Endothelial cell of umbilical vein (primary cell): ENCODE measurements around the gene COPS9. TPM values are rescaled to one million over a fixed set of nuclear protein-coding genes. Genes with fewer than 3 reads are reported as not detected.

ENCODE experiments used
- BruUV-seq: library from RNA; stranded (reverse); fragments of 400-500 nt; replicated peaks from 2 replicates; lab custom pipeline; 2021; lab: Mats Ljungman, UMichigan
- CTCF ChIA-PET: fragments of 300-600, 350-600 bp; sonication (Branson Sonifier 250); formaldehyde crosslinking; loops from one replicate; lab custom pipeline; 2021; ENCODE audit warnings: antibody characterized with exemption, inconsistent platforms; lab: Charles Lee
- POLR2A ChIA-PET: fragments of 300-600, 350-600 bp; sonication (Branson Sonifier 250); formaldehyde crosslinking; loops from one replicate; lab custom pipeline; 2021; ENCODE audit warnings: antibody characterized with exemption, inconsistent platforms; lab: Charles Lee
- DNase-seq: peaks from one replicate; pipeline ENCODE4 v3.0.0-alpha.2; 2011; ENCODE audit warnings: low read depth, low spot score
- FAIRE-seq: peaks from 2 replicates; lab custom pipeline; 2011; peaks lifted over from hg19 to GRCh38; lab: Jason Lieb, UNC
- H2AFZ ChIP-seq: 2 replicates; pipeline ENCODE4 v1.6.0; 2012; ENCODE audit warnings: low read depth, low read length, control low read depth, inconsistent platforms
- H3K27ac ChIP-seq: 2 replicates; pipeline ENCODE4 v1.5.1; 2011; ENCODE audit warnings: low read depth, mild to moderate bottlenecking, control low read depth, low read length, moderate library complexity; ENCODE audit not compliant: insufficient read depth
- H3K27me3 ChIP-seq, 2 experiments: 2 replicates each; pipeline versions ENCODE4 v1.6.0 to v1.6.1; 2011; ENCODE audit warnings: low read length in 2 of 2, mixed read lengths in 1 of 2; ENCODE audit not compliant: control insufficient read depth in 2 of 2, insufficient read depth in 2 of 2
- H3K36me3 ChIP-seq, 2 experiments: 2 replicates in 1 of 2; 3 replicates in 1 of 2; pipeline ENCODE4 v1.5.1; 2011; ENCODE audit warnings: low read length in 2 of 2, mild to moderate bottlenecking in 1 of 2, moderate library complexity in 1 of 2; ENCODE audit not compliant: control insufficient read depth in 2 of 2, insufficient read depth in 2 of 2; ENCODE audit errors: extremely low read depth in 1 of 2
- H3K4me1 ChIP-seq: 3 replicates; pipeline ENCODE4 v1.5.1; 2011; ENCODE audit warnings: mild to moderate bottlenecking, low read length; ENCODE audit not compliant: control insufficient read depth, insufficient read depth; ENCODE audit errors: extremely low read depth
- H3K4me2 ChIP-seq: 2 replicates; pipeline ENCODE4 v1.6.1; 2011; ENCODE audit warnings: low read length, control low read depth, mixed read lengths; ENCODE audit not compliant: insufficient read depth
- H3K4me3 ChIP-seq, 3 experiments: fragments of 200-600 bp in 1 of 3; sonication (generic), shearing (Covaris generic) in 1 of 3; replicated peaks in 1 of 3; 2 replicates each; pipeline ENCODE4 v1.5.1; 2011 to 2016; ENCODE audit warnings: control low read depth in 3 of 3, low read length in 3 of 3, mild to moderate bottlenecking in 2 of 3, inconsistent platforms in 1 of 3, low read depth in 1 of 3, moderate library complexity in 1 of 3; ENCODE audit not compliant: insufficient read depth in 1 of 3
- H3K79me2 ChIP-seq: 2 replicates; pipeline ENCODE4 v1.6.0; 2012; ENCODE audit warnings: low read length, inconsistent platforms; ENCODE audit not compliant: control insufficient read depth, insufficient read depth
- H3K9ac ChIP-seq: replicated peaks from 2 replicates; pipeline ENCODE3; 2011; ENCODE audit warnings: low read length, control low read depth; ENCODE audit not compliant: insufficient read depth; ENCODE audit errors: extremely low read depth
- H3K9me1 ChIP-seq: replicated peaks from 3 replicates; pipeline ENCODE4 v1.6.0; 2011; ENCODE audit warnings: mild to moderate bottlenecking, low read length; ENCODE audit not compliant: control insufficient read depth, insufficient read depth; ENCODE audit errors: extremely low read depth
- H3K9me3 ChIP-seq: replicated peaks from 2 replicates; pipeline ENCODE4 v1.5.1; 2012; ENCODE audit warnings: low read length, inconsistent platforms; ENCODE audit not compliant: control insufficient read depth, insufficient read depth
- H4K20me1 ChIP-seq: replicated peaks from 2 replicates; pipeline ENCODE3; 2011; ENCODE audit warnings: mild to moderate bottlenecking, low read length; ENCODE audit not compliant: control insufficient read depth, insufficient read depth; ENCODE audit errors: extremely low read depth
- CTCF ChIP-seq, 2 donors: IDR thresholded peaks; 1 replicate in 1 of 2; 2 replicates in 1 of 2; pipeline ENCODE4 v1.5.1; 2011; ENCODE audit warnings: low read length in 2 of 2, mild to moderate bottlenecking in 2 of 2, moderate library complexity in 2 of 2, control low read depth in 1 of 2, inconsistent platforms in 1 of 2, low read depth in 1 of 2; ENCODE audit not compliant: insufficient read depth in 1 of 2; ENCODE audit errors: extremely low read depth in 1 of 2
- EZH2 ChIP-seq: IDR thresholded peaks from 2 replicates; pipeline ENCODE4 v1.6.1; 2012; ENCODE audit warnings: borderline replicate concordance, low read depth, mild to moderate bottlenecking, moderate library complexity, low read length, inconsistent platforms; ENCODE audit not compliant: severe bottlenecking
- FOS ChIP-seq: IDR thresholded peaks from 2 replicates; pipeline ENCODE4 v1.6.1; 2011; ENCODE audit warnings: mild to moderate bottlenecking, low read length, moderate library complexity, borderline replicate concordance; ENCODE audit not compliant: insufficient read depth
- GATA2 ChIP-seq: IDR thresholded peaks from 2 replicates; pipeline ENCODE4 v1.7.0; 2011; ENCODE audit warnings: low read depth, mild to moderate bottlenecking, moderate library complexity, mixed read lengths, low read length; ENCODE audit not compliant: insufficient read length, insufficient read depth
- JUN ChIP-seq: IDR thresholded peaks from 2 replicates; pipeline ENCODE4 v1.6.1; 2011; ENCODE audit warnings: borderline replicate concordance, low read depth; ENCODE audit not compliant: insufficient read length, insufficient read depth
- MAX ChIP-seq: IDR thresholded peaks from 2 replicates; pipeline ENCODE4 v1.6.1; 2011; ENCODE audit not compliant: insufficient read depth, insufficient read length
- MYC ChIP-seq: IDR thresholded peaks from one replicate; pipeline ENCODE4 v1.6.1; 2011; ENCODE audit warnings: mild to moderate bottlenecking, low read depth, low read length
- POLR2A ChIP-seq: IDR thresholded peaks from 2 replicates; pipeline ENCODE4 v1.6.1; 2012; ENCODE audit warnings: low read depth, mild to moderate bottlenecking, control low read depth, low read length
- POLR2AphosphoS5 ChIP-seq: IDR thresholded peaks from 2 replicates; pipeline ENCODE4 v1.6.1; 2012; ENCODE audit warnings: low read depth, mild to moderate bottlenecking, control low read depth, low read length, moderate library complexity; ENCODE audit not compliant: insufficient read depth
- dilution Hi-C: fragments of 300-500 bp; cut with MboI; formaldehyde crosslinking; loops from one replicate; pipeline ENCODE4 v1.15.0; 2019; ENCODE audit warnings: low sequenced_read_pairs; ENCODE audit not compliant: extremely low pct_ligation_motif_present
- intact Hi-C: fragments of 100-400 bp; cut with micrococcal nuclease; formaldehyde crosslinking; loops from one replicate; pipeline ENCODE4 v1.10.0; 2022
- polyA plus RNA-seq, 4 experiments: library from polyadenylated mRNA; depleted of rRNA in 3 of 4; stranded (reverse) in 3 of 4; unstranded in 1 of 4; fragments of >200 nt; gene quantifications; 2 replicates each; pipeline versions ENCODE4 v1.2.1 to v1.2.3, GENCODE V29; 2011 to 2012; ENCODE audit warnings: missing spikeins in 1 of 4
- total RNA-seq: library from RNA; stranded (reverse); gene quantifications from 2 replicates; pipeline ENCODE4 v1.2.3, GENCODE V29; 2021

Gene COPS9
- total and polyA plus RNA-seq, 2 donors (not counting 3 experiments of a cell fraction or from before 2014, with no cell fraction given): 196 to 361 TPM

- H3K4me2 ChIP-seq: no peak overlapping the region
- POLR2A ChIA-PET: no interaction called here
Observed at GRCh38 chr2:240139011-240139441, 2.9 kb upstream of the COPS9 start.

More at GRCh38 chr2:240139011-240139441, 2.9 kb upstream of the COPS9 start:
- no peak for DNase-seq
- H3K9me3 ChIP-seq: no peaks in the 10 kb centered on the region
- peaks cover 21% of the 10 kb centered on the region for H3K79me2 ChIP-seq
- BruUV-seq: no TSS peak
- intact Hi-C loops: loop anchor here (5.0 kb wide), 1 partner anchor 737 kb away; the partner anchor contains the start of gene HDAC4
- no peaks in the 10 kb centered on the region for H3K9me1 ChIP-seq
- no peaks in the 10 kb centered on the region for H3K36me3 ChIP-seq
- TF ChIP-seq GATA2 (no peak), MYC (no peak), MAX (no peak), POLR2AphosphoS5 (no peak), JUN (no peak), POLR2A (no peak), CTCF (IDR thresholded peaks at IDR 0.05; ENCODE audit: extremely low read depth in 1 of 2, insufficient read depth in 1 of 2, low read depth in 1 of 2, low read length in 2 of 2) (no peak), EZH2 (no peak), FOS (no peak)
- FAIRE-seq: no peak
- H3K4me3 ChIP-seq: no peak overlapping the region
- dilution Hi-C loops: no loop called here
- H3K27ac ChIP-seq: no peak overlapping the region
- H3K27me3 ChIP-seq: no peaks in the 10 kb centered on the region
- H2AFZ ChIP-seq: no peak overlapping the region
- no peaks in the 10 kb centered on the region for H4K20me1 ChIP-seq
- CTCF ChIA-PET: interaction anchor here (1.9 kb wide), 1 partner anchor 78 kb away, joined by 15 read pairs; no protein-coding TSS in a partner anchor
- no peak overlapping the region for H3K9ac ChIP-seq
- peaks cover 9% of the 10 kb centered on the region for H3K4me1 ChIP-seq
